IMR-90 (cell line): ENCODE results near the gene PTPRK. TPM values are rescaled to one million over a fixed set of nuclear protein-coding genes. Genes with fewer than 3 reads are reported as not detected.

ENCODE experiments used
- ATAC-seq: fragments of 200-7000 bp; cut with Tn5 transposase; 2 replicates; pipeline ENCODE4 v1.9.1; 2020; ENCODE audit warnings: low read depth, mild to moderate bottlenecking, moderate library complexity
- BruUV-seq: library from RNA; stranded (reverse); fragments of 400-500 nt; replicated peaks from 2 replicates; lab custom pipeline; 2021; lab: Mats Ljungman, UMichigan
- CTCF ChIA-PET: fragments of 300-600 bp; formaldehyde crosslinking; extraction: SDS; loops from one replicate; lab custom pipeline; 2021; ENCODE audit warnings: antibody characterized with exemption; lab: Yijun Ruan, JAX
- POLR2A ChIA-PET: fragments of 300-600 bp; sonication (Branson Sonifier 250); formaldehyde crosslinking; loops from one replicate; lab custom pipeline; 2022; ENCODE audit warnings: antibody characterized with exemption; ENCODE audit not compliant: unreplicated experiment; lab: Charles Lee
- DNase-seq: peaks from one replicate; pipeline ENCODE4 v3.0.0; 2013
- H2AFZ ChIP-seq: replicated peaks from 2 replicates; pipeline ENCODE3; 2013; ENCODE audit warnings: low read length, mild to moderate bottlenecking; ENCODE audit not compliant: poor library complexity
- H2AK5ac ChIP-seq: 2 replicates; pipeline ENCODE4 v1.6.1; 2013; ENCODE audit warnings: low read depth, low read length, inconsistent platforms
- H2AK9ac ChIP-seq: replicated peaks from 2 replicates; pipeline ENCODE3; 2013; ENCODE audit warnings: mild to moderate bottlenecking, low read depth, low read length, moderate library complexity; ENCODE audit not compliant: poor library complexity
- H2BK120ac ChIP-seq: 2 replicates; pipeline ENCODE4 v1.6.1; 2013; ENCODE audit warnings: low read depth, low read length, inconsistent platforms
- H2BK15ac ChIP-seq: 3 replicates; pipeline ENCODE4 v1.6.1; 2013; ENCODE audit warnings: low read depth, low read length, inconsistent platforms
- H2BK20ac ChIP-seq: 2 replicates; pipeline ENCODE4 v1.6.1; 2013; ENCODE audit warnings: low read depth, mild to moderate bottlenecking, inconsistent platforms, low read length, moderate library complexity
- H2BK5ac ChIP-seq: 2 replicates; pipeline ENCODE4 v1.6.1; 2013; ENCODE audit warnings: mild to moderate bottlenecking, low read depth, low read length, inconsistent platforms; ENCODE audit not compliant: poor library complexity, severe bottlenecking
- H3K14ac ChIP-seq: replicated peaks from 2 replicates; pipeline ENCODE4 v1.6.1; 2013; ENCODE audit warnings: low read depth, low read length, inconsistent platforms
- H3K18ac ChIP-seq: 2 replicates; pipeline ENCODE4 v1.6.1; 2013; ENCODE audit warnings: low read depth, low read length, control low read depth
- H3K23ac ChIP-seq: 2 replicates; pipeline ENCODE4 v1.6.1; 2013; ENCODE audit warnings: low read depth, low read length, inconsistent platforms
- H3K27ac ChIP-seq: 2 replicates; pipeline ENCODE4 v1.5.1; 2013; ENCODE audit warnings: mild to moderate bottlenecking, control low read depth, low read length; ENCODE audit not compliant: insufficient read depth
- H3K27me3 ChIP-seq: 2 replicates; pipeline ENCODE4 v1.6.1; 2013; ENCODE audit warnings: low read length; ENCODE audit not compliant: control insufficient read depth, insufficient read depth
- H3K36me3 ChIP-seq: 2 replicates; pipeline ENCODE4 v1.6.1; 2013; ENCODE audit warnings: low read length, mixed read lengths; ENCODE audit not compliant: control insufficient read depth, insufficient read depth
- H3K4ac ChIP-seq: 2 replicates; pipeline ENCODE4 v1.6.1; 2013; ENCODE audit warnings: low read depth, low read length, inconsistent platforms
- H3K4me1 ChIP-seq: 2 replicates; pipeline ENCODE4 v1.6.1; 2013; ENCODE audit warnings: low read length, mixed read lengths; ENCODE audit not compliant: control insufficient read depth, insufficient read depth
- H3K4me2 ChIP-seq: 2 replicates; pipeline ENCODE4 v1.6.1; 2013; ENCODE audit warnings: low read depth, mild to moderate bottlenecking, control low read depth, low read length, moderate library complexity
- H3K4me3 ChIP-seq: 2 replicates; pipeline ENCODE4 v1.5.1; 2013; ENCODE audit warnings: low read depth, mild to moderate bottlenecking, control low read depth, low read length, moderate library complexity; ENCODE audit not compliant: insufficient read depth
- H3K56ac ChIP-seq: 2 replicates; pipeline ENCODE4 v1.6.1; 2013; ENCODE audit warnings: low read length, inconsistent platforms; ENCODE audit not compliant: insufficient read depth; ENCODE audit errors: extremely low read depth
- H3K79me1 ChIP-seq, 2 experiments: 2 replicates each; pipeline ENCODE4 v1.6.1; 2013; ENCODE audit warnings: low read length in 2 of 2, inconsistent platforms in 1 of 2, low read depth in 1 of 2
- H3K9ac ChIP-seq: 2 replicates; pipeline ENCODE4 v1.6.1; 2013; ENCODE audit warnings: low read depth, low read length, control low read depth
- H3K9me1 ChIP-seq: 2 replicates; pipeline ENCODE4 v1.6.1; 2013; ENCODE audit warnings: low read length, inconsistent platforms; ENCODE audit not compliant: insufficient read depth
- H3K9me3 ChIP-seq: 2 replicates; pipeline ENCODE4 v1.6.1; 2013; ENCODE audit warnings: low read length; ENCODE audit not compliant: control insufficient read depth, insufficient read depth
- H4K20me1 ChIP-seq: 2 replicates; pipeline ENCODE4 v1.6.1; 2013; ENCODE audit warnings: low read length, inconsistent platforms; ENCODE audit not compliant: insufficient read depth
- H4K5ac ChIP-seq: 2 replicates; pipeline ENCODE4 v1.6.1; 2013; ENCODE audit warnings: mild to moderate bottlenecking, low read depth, low read length, control low read depth
- H4K8ac ChIP-seq, 2 experiments: 2 replicates each; pipeline ENCODE4 v1.6.1; 2013; ENCODE audit warnings: low read depth in 2 of 2, low read length in 2 of 2, control low read depth in 1 of 2, inconsistent platforms in 1 of 2
- H4K91ac ChIP-seq: 2 replicates; pipeline ENCODE4 v1.6.1; 2013; ENCODE audit warnings: low read depth, low read length, inconsistent platforms; ENCODE audit not compliant: insufficient read depth
- BHLHE40 ChIP-seq: fragments of 150-350 bp; IDR thresholded peaks from 2 replicates; pipeline ENCODE4 v1.6.1; 2016; ENCODE audit warnings: mild to moderate bottlenecking, low read depth, low read length
- CEBPB ChIP-seq: IDR thresholded peaks from 2 replicates; pipeline ENCODE4 v1.6.1; 2012; ENCODE audit warnings: low read depth, low read length, improper control_type of control experiment
- CHD1 ChIP-seq: IDR thresholded peaks from 2 replicates; pipeline ENCODE4 v1.6.1; 2012; ENCODE audit warnings: low read depth, low read length, improper control_type of control experiment
- FOS ChIP-seq: fragments of 150-350 bp; IDR thresholded peaks from 2 replicates; pipeline ENCODE4 v1.6.1; 2016; ENCODE audit warnings: low read depth, low read length
- MAFK ChIP-seq: IDR thresholded peaks from 2 replicates; pipeline ENCODE4 v1.6.1; 2012; ENCODE audit warnings: low read depth, low read length, improper control_type of control experiment
- MAZ ChIP-seq: IDR thresholded peaks from 2 replicates; pipeline ENCODE4 v1.6.1; 2012; ENCODE audit warnings: low read depth, mild to moderate bottlenecking, low read length, improper control_type of control experiment, moderate library complexity, borderline replicate concordance
- MXI1 ChIP-seq: IDR thresholded peaks from 2 replicates; pipeline ENCODE4 v1.6.1; 2012; ENCODE audit warnings: low read depth, mild to moderate bottlenecking, low read length, moderate library complexity, borderline replicate concordance
- NFE2L2 ChIP-seq: fragments of 150-350 bp; IDR thresholded peaks from 2 replicates; pipeline ENCODE4 v1.6.1; 2016; ENCODE audit warnings: low read depth, mild to moderate bottlenecking, low read length
- POLR2A ChIP-seq: IDR thresholded peaks from 2 replicates; pipeline ENCODE4 v1.6.1; 2012; ENCODE audit warnings: mild to moderate bottlenecking, low read depth, low read length
- RAD21 ChIP-seq: IDR thresholded peaks from 2 replicates; pipeline ENCODE4 v1.6.1; 2012; ENCODE audit warnings: low read length, improper control_type of control experiment
- RCOR1 ChIP-seq: IDR thresholded peaks from 2 replicates; pipeline ENCODE4 v1.6.1; 2012; ENCODE audit warnings: mild to moderate bottlenecking, low read length, improper control_type of control experiment; ENCODE audit not compliant: insufficient replicate concordance
- RFX5 ChIP-seq: IDR thresholded peaks from 2 replicates; pipeline ENCODE4 v1.8.0; 2012; ENCODE audit warnings: low read depth, mild to moderate bottlenecking, low read length, moderate library complexity
- SMC3 ChIP-seq: fragments of 150-350 bp; IDR thresholded peaks from 2 replicates; pipeline ENCODE4 v1.6.1; 2016; ENCODE audit warnings: low read depth, mild to moderate bottlenecking, antibody characterized with exemption, low read length, moderate library complexity
- dilution Hi-C: fragments of 300-500 bp; cut with HindIII; formaldehyde crosslinking; loops from one replicate; pipeline ENCODE4 v1.14.3; 2018; ENCODE audit warnings: low sequenced_read_pairs; ENCODE audit not compliant: unreplicated experiment
- in situ Hi-C: fragments of 300-500 bp; cut with MboI; formaldehyde crosslinking; loops from 3 replicates; pipeline ENCODE4 v1.14.3; 2019; ENCODE audit warnings: low sequenced_read_pairs, inconsistent platforms, mixed read lengths
- intact Hi-C: fragments of 100-400 bp; cut with micrococcal nuclease; formaldehyde crosslinking; loops from 2 replicates; pipeline ENCODE4 v1.10.0; 2022
- polyA plus RNA-seq, 3 experiments: library from polyadenylated mRNA; depleted of rRNA; stranded (reverse); fragments of >200 nt; gene quantifications; 2 replicates each; pipeline ENCODE4 v1.2.3, GENCODE V29; 2012; ENCODE audit warnings: low replicate concordance in 1 of 3
- total RNA-seq: library from RNA; depleted of rRNA; stranded (reverse); fragments of >200 nt; gene quantifications from 2 replicates; pipeline ENCODE4 v1.2.3, GENCODE V29; 2012
- TF ChIP-seq, protein P1 (sequence below): fragments of 150-350 bp; IDR thresholded peaks from 2 replicates; pipeline ENCODE4 v1.6.1; 2016; ENCODE audit warnings: low read depth, mild to moderate bottlenecking, low read length, moderate library complexity, borderline replicate concordance
- TF ChIP-seq, protein P2 (sequence below): fragments of 150-350 bp; IDR thresholded peaks from 2 replicates; pipeline ENCODE4 v1.6.1; 2017; ENCODE audit warnings: mild to moderate bottlenecking, antibody characterized with exemption, low read length, low read depth
- TF ChIP-seq, protein P3 (sequence below): conservative IDR thresholded peaks from 2 replicates; pipeline ENCODE4 v1.5.1; 2012; ENCODE audit warnings: mild to moderate bottlenecking, low read depth, low read length, improper control_type of control experiment

Gene PTPRK
- total and polyA plus RNA-seq, 2 of the 4 experiments (the other 2 are of a cell fraction), result 18.0 to 80.8 TPM

GRCh38 chr6:128314190-128314589, 206.2 kb downstream of the PTPRK start:
- no peak overlapping the region for H3K4me2 ChIP-seq
- peaks cover 15 to 58% of the 10 kb centered on the region in 2 experiments; a peak in 3 of 4 replicates for H3K79me1 ChIP-seq
- intact Hi-C loops, result no loop called here
- dilution Hi-C loops, result no loop called here
- H3K18ac ChIP-seq, result no peak overlapping the region
- ChIA-PET CTCF (no interaction called here), POLR2A (no interaction called here)
- H3K56ac ChIP-seq, result no peak overlapping the region
- no peak overlapping the region for H4K8ac ChIP-seq
- no peak overlapping the region for H2BK5ac ChIP-seq
- 0 out of 2 replicates have a peak, but pooled peaks cover 2% of the 10 kb centered on the region for H3K9me1 ChIP-seq
- H3K9ac ChIP-seq, result no peak overlapping the region
- BruUV-seq, result no TSS peak
- H3K27me3 ChIP-seq, result no peaks in the 10 kb centered on the region
- no peak overlapping the region for H2AK5ac ChIP-seq
- H2AK9ac ChIP-seq, result no peak overlapping the region
- TF ChIP-seq MXI1, result no peak
- TF ChIP-seq RFX5, result no peak
- no peak for TF ChIP-seq RAD21
- no peak for TF ChIP-seq CEBPB
- no peak for TF ChIP-seq SMC3
- TF ChIP-seq MAFK, result no peak
- TF ChIP-seq RCOR1, result no peak
- no peak for TF ChIP-seq MAZ
- TF ChIP-seq, protein P1, sequence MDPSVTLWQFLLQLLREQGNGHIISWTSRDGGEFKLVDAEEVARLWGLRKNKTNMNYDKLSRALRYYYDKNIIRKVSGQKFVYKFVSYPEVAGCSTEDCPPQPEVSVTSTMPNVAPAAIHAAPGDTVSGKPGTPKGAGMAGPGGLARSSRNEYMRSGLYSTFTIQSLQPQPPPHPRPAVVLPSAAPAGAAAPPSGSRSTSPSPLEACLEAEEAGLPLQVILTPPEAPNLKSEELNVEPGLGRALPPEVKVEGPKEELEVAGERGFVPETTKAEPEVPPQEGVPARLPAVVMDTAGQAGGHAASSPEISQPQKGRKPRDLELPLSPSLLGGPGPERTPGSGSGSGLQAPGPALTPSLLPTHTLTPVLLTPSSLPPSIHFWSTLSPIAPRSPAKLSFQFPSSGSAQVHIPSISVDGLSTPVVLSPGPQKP, result no peak
- no peak for TF ChIP-seq FOS
- no peak for TF ChIP-seq BHLHE40
- TF ChIP-seq POLR2A, result no peak
- TF ChIP-seq NFE2L2, result no peak
- TF ChIP-seq, protein P2, sequence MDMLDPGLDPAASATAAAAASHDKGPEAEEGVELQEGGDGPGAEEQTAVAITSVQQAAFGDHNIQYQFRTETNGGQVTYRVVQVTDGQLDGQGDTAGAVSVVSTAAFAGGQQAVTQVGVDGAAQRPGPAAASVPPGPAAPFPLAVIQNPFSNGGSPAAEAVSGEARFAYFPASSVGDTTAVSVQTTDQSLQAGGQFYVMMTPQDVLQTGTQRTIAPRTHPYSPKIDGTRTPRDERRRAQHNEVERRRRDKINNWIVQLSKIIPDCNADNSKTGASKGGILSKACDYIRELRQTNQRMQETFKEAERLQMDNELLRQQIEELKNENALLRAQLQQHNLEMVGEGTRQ, result no peak
- TF ChIP-seq, protein P3, sequence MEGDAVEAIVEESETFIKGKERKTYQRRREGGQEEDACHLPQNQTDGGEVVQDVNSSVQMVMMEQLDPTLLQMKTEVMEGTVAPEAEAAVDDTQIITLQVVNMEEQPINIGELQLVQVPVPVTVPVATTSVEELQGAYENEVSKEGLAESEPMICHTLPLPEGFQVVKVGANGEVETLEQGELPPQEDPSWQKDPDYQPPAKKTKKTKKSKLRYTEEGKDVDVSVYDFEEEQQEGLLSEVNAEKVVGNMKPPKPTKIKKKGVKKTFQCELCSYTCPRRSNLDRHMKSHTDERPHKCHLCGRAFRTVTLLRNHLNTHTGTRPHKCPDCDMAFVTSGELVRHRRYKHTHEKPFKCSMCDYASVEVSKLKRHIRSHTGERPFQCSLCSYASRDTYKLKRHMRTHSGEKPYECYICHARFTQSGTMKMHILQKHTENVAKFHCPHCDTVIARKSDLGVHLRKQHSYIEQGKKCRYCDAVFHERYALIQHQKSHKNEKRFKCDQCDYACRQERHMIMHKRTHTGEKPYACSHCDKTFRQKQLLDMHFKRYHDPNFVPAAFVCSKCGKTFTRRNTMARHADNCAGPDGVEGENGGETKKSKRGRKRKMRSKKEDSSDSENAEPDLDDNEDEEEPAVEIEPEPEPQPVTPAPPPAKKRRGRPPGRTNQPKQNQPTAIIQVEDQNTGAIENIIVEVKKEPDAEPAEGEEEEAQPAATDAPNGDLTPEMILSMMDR, result no peak
- no peak for TF ChIP-seq CHD1
- DNase-seq (no peak), ATAC-seq (no peak)
- no peak overlapping the region for H4K5ac ChIP-seq
- no peak overlapping the region for H2BK15ac ChIP-seq
- peaks cover 12% of the 10 kb centered on the region; the same call in 1 of the 2 replicates for H4K20me1 ChIP-seq
- H2BK120ac ChIP-seq, result no peak overlapping the region
- H3K23ac ChIP-seq, result no peak overlapping the region
- no peak overlapping the region for H4K91ac ChIP-seq
- no peak overlapping the region for H3K4me3 ChIP-seq
- no peaks in the 10 kb centered on the region for H3K36me3 ChIP-seq
- no peaks in the 10 kb centered on the region for H3K9me3 ChIP-seq
- no peak overlapping the region for H3K14ac ChIP-seq
- H3K4me1 ChIP-seq, result no peaks in the 10 kb centered on the region
- in situ Hi-C loops, result no loop called here
- H3K27ac ChIP-seq, result no peak overlapping the region
- no peak overlapping the region for H2BK20ac ChIP-seq
- H2AFZ ChIP-seq, result no peak overlapping the region
- no peak overlapping the region for H3K4ac ChIP-seq
